Renal pelvis (tissue), 4 donors: Measurements from ENCODE around the gene SGMS1. TPM values are rescaled to one million over a fixed set of nuclear protein-coding genes. Genes with fewer than 3 reads are reported as not detected.

Experiments
- DNase-seq: peaks from one replicate; pipeline ENCODE4 v3.0.0-alpha.2; 2013
- polyA plus RNA-seq, 3 donors: library from polyadenylated mRNA; unstranded; fragments of 120-200 nt; gene quantifications; one replicate each; pipeline ENCODE4 v1.2.1, GENCODE V29; 2013; ENCODE audit not compliant: insufficient read length in 3 of 3

SGMS1 gene
- polyA plus RNA-seq, 3 donors: 50.6 to 55.1 (median 53.0) TPM

DNA sequence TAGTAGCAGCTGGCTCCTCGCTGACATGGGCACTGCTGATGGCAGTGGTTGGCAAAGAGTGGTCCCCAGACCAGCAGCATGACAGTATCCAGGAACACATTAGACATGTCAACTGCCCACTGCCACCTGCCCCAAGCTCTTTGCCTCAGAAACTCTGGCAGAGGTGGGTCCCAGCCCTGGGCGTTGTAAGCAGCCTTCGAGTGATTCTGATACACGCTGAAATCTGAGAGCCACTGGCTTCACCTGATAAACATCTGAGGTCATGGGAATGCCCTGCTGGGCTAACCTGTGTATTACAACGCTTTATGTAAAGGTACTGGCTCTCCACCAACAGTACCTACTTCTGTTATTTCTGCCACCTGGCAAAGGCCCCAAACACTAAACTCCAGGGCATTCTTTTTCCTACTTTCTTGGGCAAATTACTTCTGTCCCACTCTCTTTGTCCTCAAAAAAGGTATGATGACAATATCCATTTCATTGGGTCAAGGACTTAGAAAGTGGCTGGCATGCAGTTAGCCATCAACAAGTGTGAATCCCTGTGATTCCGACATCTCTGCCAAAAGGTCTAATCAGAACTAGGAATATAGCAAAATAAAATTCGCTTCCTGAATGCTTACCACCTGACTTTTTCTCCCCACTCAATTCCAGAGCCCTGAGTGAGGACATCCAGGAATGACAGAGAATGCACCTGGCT lies 9.2 kb downstream of the SGMS1 start:
- peak; percentile 58 for DNase-seq

DNA sequence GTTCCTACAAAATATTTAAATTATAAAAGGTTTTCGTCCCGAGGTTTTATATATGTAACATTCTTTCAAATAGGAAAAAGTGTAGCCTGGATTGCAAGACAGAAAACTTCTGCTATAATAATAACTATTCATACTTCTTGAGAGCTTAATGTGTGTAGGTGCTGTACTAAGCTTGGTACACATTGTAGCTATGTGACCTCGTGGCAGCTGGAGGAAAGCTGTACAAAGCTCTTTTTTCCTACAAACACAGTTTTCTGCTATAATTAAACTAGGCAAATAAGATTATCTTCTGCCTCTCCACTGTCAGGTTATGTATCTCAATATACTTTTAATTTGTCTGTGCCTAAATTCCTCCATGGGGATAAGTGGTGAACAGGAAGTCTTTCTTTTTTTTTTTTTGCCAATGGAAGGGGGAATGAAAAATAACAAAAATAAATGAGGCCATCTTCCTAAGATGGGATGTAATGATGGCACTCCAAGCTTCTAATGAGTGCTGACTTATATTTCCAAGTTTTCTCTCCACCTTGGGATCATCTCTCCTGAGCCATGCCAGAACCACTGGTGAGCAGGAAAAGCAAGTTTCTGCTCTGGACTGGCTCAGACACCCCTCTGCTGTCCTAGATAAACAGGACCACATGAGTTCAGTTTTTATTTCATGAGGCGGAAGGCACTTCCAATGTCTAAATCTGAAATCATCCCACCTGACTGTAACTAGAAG lies 9.9 kb downstream of the SGMS1 start:
- no peak for DNase-seq

DNA sequence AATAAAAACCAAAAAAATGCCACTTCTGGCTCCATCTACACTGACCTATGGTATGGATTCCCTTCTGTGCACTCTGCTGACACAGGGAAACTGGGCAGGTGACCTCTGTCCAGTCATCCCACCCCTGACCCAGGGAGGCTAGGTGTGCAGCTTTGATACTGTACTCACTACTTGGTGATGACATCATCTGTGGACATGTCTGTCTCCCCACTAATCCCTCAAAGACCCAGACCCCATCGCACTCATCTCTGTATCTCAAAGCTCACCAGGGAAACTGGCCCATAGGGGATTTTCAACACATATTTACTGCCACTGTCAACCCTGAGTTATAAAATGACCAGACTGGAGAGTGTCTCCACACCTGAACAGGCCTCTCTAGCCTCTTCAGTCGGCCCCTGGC lies 10.6 kb downstream of the SGMS1 start:
- no peak for DNase-seq

DNA sequence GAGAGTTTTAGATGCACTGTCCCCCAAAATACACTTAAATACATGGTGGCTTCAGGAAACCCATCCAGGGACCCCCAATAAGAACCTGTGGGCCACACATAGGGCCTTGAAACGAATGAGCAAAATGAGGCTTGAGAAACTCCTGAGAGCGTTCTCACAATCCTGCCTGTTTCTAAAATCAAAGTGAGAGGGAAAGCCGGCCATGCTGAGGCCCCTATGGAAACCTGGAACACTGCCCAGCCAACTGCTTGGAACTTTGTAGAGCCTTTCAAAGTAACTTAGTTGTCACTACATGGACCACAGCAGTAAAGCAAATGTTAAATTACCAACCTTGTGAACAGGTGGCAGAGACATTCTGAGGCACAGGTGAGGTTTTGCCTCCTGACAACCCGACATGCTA lies 13.4 kb downstream of the SGMS1 start:
- DNase-seq: no peak

DNA sequence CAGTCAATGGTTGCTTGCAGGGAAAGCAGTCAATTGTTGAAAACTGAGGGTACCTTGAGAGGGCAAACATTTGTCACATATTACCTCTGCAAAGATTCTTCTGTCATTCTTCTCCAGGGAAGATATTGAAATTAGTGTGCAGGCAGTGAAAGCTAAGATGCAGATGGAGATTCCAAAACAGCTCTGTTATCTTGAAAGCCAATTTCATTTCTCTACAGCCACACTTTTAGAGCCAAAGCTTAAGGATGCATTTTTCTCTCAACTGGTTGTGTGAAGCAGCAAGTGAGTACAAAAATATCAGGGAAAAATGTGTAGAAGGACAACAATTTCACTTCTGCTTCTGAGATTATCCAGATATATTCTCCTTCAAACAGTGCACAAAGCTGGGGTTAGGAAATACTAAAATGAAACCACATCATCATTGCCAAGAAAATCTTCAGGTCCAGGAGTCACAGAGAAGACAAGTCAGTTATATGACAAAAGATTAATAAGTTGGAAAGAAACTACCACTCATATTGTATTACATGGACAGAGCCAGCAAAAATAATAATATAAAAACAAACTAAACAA lies 16.3 kb downstream of the SGMS1 start:
- DNase-seq: no peak

DNA sequence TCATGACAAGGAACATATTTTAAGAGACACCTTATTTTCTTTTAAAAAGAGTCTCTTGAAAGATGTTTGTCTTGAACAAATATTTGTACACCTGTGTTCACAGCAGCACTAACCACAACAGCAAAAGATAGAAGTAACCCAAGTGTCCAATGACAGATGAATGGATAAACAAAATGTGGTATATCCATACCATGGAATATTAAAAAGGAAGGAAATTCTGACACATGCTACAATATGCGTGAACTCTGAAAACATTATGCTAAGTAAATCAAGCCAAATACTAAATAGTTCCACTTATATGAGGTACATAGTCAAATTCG lies 17.8 kb downstream of the SGMS1 start:
- DNase-seq: no peak

DNA sequence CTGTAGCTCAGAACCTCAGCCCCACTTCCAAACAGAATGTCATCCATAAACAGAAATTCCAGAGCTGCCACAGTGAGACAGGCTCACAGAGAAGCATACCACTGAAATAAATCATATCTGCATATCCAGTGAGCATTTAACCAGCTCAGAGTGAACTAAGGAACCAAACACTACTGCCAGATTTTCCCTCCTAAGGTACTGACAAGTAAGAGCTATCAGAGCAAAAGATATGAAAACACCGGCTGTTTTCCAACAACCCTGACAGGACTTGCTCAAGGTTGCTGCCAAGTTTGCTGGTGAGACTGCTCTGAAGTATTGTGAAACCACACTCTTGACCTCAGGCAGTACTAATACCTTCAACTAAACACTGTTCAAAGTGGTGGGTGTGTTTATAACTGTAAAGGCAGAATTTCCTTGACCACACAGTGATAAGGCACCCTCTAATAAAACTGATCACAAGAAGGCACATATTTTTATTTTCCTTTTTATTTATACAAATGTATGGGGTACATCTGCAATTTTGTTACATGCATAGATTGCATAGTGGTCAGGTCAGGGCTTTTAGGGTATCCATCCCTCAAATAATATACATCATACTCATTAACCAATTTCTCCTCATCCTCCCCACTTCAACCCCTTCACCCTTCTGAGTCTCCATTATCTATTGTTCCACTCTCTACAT lies 18.3 kb downstream of the SGMS1 start:
- DNase-seq: no peak

DNA sequence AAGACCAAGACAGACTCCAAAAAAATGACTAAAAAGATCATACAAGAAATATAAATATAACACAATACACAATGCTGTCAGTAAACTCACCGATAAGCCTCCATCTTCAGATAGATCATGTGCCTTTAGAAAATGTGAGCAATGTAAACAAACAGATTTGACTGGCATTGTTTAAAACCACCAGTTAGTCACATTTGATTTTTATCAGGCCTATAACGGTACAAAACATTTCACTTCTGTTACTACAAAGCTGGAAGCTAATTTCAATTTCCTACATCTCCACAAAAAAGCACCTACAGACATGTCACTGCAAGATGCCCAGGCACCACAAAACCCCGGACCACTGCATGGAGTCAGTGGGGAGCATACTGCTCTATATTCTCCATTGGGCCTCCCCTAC lies 18.9 kb downstream of the SGMS1 start:
- DNase-seq: no peak

DNA sequence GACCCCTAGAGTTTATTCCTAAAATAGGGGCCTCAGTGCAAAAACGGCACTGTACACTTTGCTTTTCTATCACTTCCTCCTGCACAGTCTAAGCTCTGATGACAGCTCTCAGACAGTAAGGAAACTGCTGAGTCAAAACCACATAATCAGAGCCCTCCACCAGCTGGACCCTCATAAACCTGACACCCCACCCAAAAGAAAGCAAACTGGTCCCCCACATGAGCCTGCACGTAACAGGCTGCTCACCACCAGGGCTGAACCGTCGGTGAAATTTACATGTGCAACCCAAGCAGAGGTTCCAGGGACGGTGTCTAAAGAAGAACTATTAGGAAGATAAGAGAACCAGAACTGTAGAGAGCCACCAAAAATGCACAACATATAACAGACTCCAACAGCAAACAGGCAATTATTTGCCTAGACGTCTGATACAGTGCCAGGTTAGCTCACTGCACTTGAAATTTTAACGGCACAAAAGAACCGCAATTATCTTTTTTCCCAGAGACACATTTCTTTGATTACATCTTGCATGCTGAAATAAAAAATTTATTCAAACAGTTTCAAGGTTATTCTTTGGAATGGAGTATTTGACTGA lies 19.6 kb downstream of the SGMS1 start:
- no peak for DNase-seq

DNA sequence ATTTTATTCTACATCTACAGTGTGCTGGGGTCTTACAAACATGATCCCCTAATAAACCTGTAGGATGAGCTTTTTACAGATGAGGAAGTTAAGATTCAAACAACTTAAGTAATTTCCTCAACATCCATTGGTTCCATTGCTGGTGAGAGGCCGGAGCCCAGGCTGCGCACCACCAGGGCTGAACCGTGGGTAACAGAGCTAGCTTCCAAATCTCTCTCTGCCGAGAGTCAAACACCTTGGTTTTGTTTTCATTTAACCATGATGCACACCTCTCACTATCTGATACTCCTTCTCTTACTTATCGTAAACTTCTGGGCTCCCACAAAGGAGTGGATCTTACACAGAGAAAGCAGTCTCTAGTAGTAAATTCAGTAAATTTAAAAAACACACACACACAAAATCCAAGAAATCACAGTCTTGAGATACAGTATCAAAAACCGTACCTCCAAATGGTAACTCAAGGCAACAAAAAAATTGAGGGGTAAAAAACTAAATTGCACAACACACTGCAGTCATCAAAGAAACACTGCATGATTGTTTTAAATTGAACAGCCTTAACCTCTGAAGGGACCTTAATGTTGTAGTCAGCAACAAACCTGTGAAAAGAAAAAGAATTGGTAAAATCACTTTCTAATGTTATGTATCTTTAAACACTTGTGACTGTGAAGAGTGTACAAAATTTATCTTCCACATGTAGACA lies 20.5 kb downstream of the SGMS1 start:
- no peak for DNase-seq

DNA sequence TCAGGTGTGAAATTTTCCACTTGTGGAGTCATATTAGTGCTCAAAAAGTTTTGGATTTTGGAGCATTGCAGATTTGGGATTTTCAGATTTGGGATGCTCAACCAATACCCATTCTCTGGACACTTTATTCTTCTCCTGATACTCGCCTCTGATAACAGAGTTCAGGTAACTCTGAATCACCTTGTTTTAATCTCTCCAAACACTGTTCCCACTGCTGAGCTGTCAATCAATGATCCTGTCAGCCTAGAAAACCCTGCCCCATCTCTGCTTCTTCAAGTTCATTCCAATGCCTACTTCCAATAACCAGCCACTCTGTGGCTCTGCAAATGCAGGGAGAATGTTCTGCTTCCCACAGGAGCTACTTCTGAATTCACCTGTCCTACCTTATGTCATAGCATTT lies 21.8 kb downstream of the SGMS1 start:
- no peak for DNase-seq

DNA sequence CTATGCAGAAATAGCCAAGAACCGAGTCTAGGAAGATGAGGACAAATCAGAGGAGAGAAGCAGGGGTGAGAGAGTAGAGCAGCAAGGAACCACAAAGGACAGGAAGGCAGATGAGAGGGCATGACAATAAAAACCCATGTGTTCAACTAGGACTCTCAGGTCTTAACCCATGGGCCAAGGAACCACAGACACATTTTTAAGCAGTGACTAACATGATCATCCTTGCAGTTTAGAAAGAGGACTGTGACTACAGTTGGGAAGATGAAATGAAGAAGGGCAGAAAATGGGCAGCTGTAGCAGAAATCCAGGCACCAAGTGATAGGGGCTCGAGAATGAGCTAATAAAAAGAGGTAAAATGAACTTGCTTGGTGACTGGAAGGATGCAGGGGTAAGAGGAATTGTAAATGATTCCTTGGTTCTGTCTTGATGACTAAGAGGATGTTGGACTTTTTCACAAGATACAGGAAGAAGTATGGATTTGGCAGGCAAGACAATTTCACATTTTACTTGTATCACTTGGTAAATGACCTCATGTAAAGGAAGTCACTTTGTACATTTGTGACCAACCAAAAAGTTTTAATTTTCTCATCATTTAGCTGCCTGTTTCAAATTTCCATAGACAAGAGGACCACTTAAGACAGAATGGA lies 22.8 kb downstream of the SGMS1 start:
- DNase-seq: no peak

DNA sequence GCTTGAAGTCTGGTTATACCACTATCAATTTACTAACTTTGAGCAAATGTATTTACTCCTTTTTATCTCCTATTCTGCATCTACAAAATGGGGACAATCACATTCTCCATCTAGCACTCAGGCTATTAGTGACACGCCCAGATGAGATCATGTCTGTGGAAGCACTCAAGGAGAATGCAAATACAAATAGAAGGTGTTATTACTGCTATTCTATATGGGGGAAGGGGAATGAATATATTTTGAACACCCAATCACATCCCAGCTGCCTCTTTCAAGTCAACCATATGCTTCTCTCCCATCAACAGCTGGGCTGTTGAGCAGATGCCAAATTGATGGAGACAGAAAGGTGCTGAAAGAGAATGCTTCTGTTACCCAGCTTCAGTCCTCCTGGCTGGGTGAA lies 23.5 kb downstream of the SGMS1 start:
- no peak for DNase-seq

DNA sequence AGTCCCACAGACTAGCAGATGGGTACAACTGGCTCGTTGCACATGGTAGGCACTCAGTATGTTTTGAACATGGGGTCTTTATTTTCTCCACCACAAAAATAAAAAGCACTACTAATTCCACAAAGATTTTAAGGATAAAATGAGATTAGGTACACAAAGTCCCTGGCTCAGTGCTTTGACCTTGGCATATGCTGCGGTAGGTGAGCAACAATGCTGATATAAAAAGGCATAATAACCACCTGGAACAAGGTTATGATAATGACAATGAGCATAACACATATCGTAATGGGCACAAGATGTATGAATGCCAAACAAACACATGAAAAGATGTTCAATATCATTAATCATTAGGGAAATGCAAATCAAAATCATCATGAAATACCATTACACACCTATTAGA lies 26.9 kb downstream of the SGMS1 start:
- DNase-seq: no peak

DNA sequence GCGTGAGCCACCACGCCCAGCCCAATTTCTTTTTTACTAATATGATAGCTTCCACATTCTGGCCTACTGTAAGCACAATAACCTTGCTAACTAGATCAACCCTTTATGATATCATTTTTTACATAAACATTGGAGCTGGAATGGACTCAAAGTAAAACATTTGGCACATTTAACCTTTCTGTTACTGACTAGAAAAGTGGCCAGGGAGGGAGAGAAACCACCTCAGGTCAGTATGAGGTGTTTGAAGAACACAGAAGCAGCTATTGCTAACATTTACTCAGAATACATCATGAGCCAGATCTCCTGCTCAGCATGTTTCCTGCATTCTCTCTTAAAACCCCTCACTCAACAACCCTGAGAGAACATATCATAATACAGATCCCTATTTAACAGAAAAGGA lies 27.3 kb downstream of the SGMS1 start:
- DNase-seq: no peak

DNA sequence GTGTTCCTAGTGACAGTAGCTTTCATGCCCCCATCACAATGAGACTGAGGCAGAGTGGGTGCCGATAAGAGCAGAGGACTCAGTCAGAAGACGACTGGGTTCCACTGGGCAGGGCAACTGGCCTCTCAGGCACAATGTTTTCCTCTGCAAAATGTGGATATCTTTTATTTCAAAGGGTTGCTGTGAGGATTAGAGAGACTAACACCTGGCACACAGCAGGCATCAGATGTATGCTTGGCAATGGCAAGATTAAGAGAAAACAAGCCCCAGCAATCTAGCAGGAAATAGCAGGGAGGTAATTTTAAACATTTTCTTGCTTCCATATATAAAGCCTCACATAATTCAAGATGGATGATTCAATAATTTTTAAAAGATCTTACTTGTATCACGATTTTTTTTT lies 28.0 kb downstream of the SGMS1 start:
- no peak for DNase-seq

DNA sequence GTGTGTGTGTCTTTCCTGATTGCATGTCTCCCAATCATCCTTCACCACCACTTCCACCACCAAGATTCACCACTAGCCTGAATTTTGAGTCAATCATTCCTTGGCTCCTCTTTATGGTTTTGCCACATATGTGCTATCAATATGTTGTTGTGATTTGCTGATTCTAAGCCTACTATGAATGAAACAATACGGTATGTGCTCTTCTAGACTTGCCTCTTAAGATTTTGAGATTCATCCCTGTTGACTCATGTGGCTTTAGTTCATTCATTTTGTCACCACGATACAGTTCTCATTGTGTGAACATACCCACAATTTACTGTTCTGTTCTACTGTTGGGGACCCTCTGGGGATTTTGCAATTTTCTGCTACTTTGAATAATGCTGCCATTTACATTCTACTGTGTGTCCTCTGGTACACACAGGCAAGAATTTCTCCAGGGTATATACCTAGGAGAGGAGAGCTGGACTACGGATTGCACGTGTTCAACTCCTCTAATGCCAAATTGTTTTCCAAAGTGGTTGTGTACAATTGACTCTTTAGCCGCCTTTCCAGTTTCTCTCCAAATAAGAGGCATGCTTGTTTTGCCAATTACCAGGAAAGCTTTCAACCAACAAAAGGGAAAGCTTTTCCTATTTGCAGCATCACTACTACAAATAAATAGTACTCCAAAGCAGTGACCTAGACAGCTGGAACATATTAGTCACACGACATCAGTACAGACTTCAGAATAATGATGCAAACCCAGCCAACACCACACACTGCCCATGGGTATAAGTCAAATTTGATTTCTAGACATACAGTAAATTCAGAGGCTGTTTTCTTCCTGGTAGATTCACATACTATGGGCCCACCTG lies 30.0 kb downstream of the SGMS1 start:
- no peak for DNase-seq

DNA sequence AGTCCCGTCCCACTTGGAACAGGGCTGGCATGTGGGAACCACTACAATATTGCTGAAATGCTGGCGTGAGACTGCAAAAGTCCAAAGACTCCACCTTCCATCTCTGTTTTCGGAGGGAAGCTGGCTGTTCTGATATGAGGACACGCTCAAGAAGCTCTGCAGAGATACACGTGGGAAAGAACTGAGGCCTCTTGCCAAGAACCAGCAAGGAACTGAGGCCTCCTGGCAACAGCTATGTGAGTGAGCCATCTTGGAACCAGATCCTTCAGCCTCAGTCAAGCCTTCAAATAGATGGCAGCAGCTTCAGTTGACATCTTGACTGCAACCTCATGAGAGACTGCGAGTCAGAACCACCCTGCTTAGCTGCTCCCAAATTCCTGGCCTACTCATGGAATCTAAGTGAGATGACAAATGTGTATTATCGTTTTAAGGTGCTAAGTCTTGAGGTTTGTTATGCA lies 30.8 kb downstream of the SGMS1 start:
- no peak for DNase-seq

DNA sequence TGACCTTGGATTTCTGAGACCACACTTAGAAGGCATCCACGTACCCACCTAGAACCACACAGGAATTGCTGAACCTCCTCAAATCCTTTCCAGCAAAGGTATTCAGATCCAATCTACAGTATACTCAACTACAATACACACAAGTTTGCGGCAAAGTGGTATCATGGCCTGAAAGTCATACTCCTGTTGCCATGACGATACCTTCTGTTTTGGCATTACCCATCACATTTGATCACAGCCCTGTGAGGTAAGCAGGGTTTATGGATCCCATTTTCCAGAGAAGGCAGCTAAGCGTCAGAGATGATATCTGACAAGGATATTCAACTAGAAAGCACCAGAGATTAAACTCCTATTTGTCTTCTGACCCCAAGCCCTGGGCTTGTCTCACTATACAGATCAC lies 32.8 kb downstream of the SGMS1 start:
- DNase-seq: no peak

DNA sequence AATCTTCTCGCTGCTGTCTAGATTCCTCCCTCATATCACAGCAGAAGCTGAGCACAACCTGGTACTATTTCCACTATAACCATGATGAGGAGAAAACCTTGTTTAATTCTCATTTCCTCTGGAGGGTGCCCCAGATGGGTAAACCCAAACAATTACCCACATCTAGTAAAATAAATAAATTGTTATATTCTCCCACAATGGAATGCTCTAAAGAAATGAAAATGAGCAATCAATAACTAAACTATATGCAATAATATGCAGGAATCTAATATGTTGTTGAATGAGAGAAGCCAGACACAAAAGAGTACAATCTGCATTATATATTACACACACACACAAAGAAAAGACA lies 37.0 kb downstream of the SGMS1 start:
- no peak for DNase-seq
